ENCODE data around the gene ZNF783.

DNA sequence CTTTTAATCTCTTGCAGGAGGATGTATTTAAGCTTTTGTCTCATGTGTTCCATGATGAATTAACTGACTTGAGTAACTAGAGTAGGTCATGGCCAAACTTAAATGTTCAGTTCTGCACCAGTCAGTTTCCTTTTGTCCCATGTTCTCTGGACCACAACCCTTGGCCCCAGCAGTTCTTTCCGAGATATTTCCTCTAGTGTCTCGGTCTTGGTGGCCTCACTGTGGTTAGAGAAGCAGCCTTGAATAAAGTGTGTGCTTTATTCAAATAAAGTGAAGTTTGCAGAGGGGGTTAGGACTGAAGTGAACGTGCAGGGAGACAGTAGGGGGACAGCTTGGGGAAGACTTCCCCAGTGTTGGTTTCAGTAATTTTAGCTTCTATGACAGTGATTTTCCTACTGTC is 13.2 kb upstream of the ZNF783 start:
- TF ChIP-seq, protein P1, sequence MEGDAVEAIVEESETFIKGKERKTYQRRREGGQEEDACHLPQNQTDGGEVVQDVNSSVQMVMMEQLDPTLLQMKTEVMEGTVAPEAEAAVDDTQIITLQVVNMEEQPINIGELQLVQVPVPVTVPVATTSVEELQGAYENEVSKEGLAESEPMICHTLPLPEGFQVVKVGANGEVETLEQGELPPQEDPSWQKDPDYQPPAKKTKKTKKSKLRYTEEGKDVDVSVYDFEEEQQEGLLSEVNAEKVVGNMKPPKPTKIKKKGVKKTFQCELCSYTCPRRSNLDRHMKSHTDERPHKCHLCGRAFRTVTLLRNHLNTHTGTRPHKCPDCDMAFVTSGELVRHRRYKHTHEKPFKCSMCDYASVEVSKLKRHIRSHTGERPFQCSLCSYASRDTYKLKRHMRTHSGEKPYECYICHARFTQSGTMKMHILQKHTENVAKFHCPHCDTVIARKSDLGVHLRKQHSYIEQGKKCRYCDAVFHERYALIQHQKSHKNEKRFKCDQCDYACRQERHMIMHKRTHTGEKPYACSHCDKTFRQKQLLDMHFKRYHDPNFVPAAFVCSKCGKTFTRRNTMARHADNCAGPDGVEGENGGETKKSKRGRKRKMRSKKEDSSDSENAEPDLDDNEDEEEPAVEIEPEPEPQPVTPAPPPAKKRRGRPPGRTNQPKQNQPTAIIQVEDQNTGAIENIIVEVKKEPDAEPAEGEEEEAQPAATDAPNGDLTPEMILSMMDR (IDR thresholded peaks at IDR 0.05): no peak
- TF ChIP-seq POLR2A (IDR thresholded peaks at IDR 0.05) (no peak), EP300 (IDR thresholded peaks at IDR 0.05) (no peak)

All from ovary (tissue), 3 donors.